Measurements from ENCODE around the gene ANKRD16.
"Not testable (repeated sequence)": the region's sequence is repeated elsewhere in the genome, so short reads cannot be mapped to it uniquely, and the experiment has no call there.

The ANKRD16 gene

DNA sequence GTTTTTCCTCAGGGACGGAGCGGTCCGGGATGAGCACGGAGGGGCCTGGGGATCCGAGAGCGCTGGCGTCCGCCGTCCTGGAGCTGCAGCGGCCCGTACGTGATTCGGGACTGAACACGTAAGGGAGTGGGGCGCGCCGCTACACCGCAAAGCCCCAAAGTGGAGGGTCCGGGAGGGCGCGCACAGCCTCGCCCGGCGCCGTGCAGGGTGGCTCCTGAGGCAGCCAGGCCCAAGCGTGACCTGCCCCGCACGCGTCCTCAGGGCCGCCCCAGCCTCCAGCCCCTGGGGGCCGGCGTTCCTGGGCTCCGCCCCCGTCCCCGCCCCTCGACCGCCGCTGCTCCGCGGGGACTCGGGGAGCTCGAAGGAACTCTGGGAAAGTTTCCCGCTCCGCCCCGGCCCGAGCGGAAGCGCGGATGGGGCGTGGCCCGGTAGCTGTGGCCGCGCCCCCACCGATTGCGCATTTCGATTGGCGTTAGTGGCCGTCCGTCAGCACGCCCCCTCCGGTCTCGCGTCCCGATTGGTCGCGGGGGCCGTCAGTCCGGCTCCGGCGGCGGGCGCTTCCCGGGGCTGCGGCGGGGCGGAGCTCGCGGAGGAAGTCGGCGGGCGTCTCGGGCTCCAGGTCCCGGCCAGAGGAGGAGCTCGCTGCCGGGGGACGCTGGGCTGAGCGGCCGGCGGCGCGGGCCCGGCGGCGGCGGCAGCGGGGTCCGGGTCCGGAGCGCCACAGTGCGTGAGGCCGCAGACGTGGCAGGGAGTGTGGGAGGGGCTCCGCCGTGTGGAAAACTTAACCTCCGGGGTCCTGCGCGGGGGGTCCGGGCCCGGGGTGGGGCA, at the start of gene ANKRD16, which contains the start of gene FBH1:
Gene ANKRD16, minus strand, starts transcription at position 270 of the 828 bp plus-strand sequence. CDS start 539 bp downstream, outside the sequence.
Gene FBH1, plus strand, starts transcription at position 620 of the 828 bp plus-strand sequence. Its CDS starts 103 bp downstream, at position 723.
- DNase-seq: peak; percentile 96 to 99

DNA sequence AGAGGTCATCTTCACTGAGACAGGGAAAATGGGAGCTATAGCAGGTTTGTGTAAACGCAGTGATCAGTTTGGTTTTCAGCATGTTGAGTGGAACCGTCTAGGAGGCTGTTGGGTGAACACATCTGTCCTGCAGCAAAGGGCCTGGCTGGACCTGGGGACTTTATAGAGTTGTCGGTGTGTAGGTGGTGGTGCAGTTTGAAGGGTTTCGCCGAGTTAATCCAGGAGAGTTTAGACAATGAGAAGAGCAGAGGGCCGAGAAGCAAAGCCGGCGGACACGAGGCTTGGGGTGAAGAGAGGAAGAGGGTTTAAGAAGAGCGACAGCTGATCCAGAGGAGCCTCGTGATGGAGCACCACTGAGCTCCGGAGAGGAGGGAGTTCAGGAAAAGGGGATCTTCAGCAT, 48.6 kb upstream of the ANKRD16 start:
- no peak for DNase-seq

- no peak for DNase-seq
These were observed 47.3 kb upstream of the ANKRD16 start for GRCh38 chr10:5937016-5937415.

DNA sequence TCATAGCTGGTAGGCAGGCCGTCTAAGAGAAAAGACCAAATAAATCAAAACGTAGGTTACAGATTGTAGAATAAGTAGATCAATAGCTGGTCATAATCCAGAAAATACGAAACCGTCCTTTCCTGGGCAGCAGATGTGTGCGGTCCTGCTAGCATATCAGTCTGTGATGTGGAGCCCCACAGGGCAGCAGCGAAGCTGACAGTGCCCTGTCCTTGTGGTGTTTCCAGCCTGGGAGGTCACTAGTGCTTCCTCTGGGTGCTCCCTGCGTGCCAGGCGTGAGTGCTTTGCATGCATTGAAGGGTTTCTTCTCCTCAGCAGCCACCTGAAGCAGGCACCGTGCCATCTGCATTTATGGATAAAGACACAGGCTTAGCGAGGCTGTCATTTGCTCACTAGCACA, 45.9 kb upstream of the ANKRD16 start:
- no peak for DNase-seq

- no peak for DNase-seq
These were observed 44.3 kb upstream of the ANKRD16 start for GRCh38 chr10:5933909-5934546.

- no peak for DNase-seq
These were observed 42.7 kb upstream of the ANKRD16 start for GRCh38 chr10:5932345-5932744.

- no peak for DNase-seq
These were observed 40.6 kb upstream of the ANKRD16 start for GRCh38 chr10:5930272-5930671.

- DNase-seq: no peak
These were observed 39.7 kb upstream of the ANKRD16 start for GRCh38 chr10:5929442-5929841.

- DNase-seq: no peak
These were observed 37.6 kb upstream of the ANKRD16 start for GRCh38 chr10:5927306-5927705.

GRCh38 chr10:5924889-5925288, 35.2 kb upstream of the ANKRD16 start:
- DNase-seq: no peak

DNA sequence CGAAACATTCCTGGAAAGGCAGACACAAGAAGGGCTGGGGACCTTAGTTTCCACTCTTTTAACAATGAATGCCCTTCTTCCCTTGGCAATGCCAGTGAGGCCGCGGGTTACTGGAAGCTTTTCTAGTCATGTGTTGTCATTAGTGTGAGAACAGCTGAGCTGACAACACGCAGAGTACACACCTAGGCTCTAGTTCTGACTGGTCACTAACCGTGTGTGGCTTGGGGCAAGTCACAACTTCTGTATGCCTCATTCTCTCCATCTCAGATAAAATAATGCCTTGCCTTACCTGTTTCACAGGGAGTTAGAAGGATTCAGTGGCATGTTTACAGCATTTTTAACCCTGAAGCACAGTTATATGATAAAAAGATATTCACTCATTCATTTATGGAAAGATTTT, 32.1 kb upstream of the ANKRD16 start:
- no peak for DNase-seq

- no peak for DNase-seq
These were observed 29.9 kb upstream of the ANKRD16 start for GRCh38 chr10:5919568-5919967.

DNA sequence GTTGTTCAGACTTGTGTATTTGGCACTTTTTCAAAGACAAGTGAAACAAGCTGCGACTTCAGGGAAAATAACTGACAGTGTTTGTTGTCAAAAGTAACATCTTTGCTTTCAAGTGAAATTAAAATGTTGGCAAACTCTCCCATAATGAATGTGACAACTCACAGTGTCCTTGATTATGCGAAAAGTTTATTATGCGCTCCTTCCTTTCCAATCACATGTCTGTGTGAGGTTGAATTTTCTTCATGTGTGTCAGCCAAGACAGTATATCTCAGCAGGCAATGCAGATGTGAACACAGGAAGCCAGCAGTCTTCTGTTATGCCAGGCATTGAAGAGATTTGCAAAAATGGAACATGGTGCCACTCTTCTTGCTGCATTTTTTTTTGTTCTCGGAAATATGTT, 29.1 kb upstream of the ANKRD16 start:
- no peak for DNase-seq

GRCh38 chr10:5917305-5917704, 27.6 kb upstream of the ANKRD16 start:
- DNase-seq: no peak

GRCh38 chr10:5915451-5915850, 25.8 kb upstream of the ANKRD16 start:
- DNase-seq: no peak

DNA sequence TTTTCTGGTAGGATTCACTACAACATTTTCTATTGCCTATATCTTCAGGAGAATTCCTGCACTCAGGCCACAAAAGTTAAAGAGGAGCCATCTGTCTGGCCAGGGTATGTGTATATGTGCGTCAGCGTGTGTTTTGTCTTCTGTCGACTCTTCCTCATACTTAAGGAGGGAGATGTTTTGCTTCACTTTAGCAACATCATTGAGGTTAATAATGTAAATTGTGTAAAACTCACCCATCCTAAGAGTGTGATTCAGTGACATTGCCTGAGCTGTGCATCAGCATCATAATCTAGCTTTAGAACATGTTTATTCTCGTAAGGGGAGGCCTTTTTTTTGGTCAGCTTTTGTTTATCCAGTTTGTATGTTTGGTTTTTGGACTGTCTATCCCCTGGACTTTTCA, 24.0 kb upstream of the ANKRD16 start:
- no peak for DNase-seq

DNA sequence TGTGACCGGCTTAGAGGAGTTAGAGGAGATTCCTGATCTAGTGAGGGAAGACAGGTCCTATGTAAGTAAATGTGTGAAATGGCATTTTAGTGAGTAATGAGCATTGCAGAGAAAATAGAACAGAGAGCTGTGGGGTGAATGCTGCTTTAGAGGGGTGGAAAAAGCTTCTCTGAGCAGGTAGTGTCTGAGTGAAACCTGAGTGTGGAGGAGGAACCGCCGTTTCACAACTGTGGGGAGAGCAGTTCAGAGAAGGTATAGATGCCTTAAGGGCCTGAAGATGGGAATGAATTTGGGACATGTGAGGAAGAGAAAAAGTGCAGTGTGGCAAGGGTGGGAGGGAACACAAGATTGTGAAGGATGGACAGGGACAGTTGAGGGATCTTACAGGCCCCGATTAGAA, 22.0 kb upstream of the ANKRD16 start:
- DNase-seq: no peak

- DNase-seq: no peak
These were observed 20.8 kb upstream of the ANKRD16 start for GRCh38 chr10:5910323-5911100.

DNA sequence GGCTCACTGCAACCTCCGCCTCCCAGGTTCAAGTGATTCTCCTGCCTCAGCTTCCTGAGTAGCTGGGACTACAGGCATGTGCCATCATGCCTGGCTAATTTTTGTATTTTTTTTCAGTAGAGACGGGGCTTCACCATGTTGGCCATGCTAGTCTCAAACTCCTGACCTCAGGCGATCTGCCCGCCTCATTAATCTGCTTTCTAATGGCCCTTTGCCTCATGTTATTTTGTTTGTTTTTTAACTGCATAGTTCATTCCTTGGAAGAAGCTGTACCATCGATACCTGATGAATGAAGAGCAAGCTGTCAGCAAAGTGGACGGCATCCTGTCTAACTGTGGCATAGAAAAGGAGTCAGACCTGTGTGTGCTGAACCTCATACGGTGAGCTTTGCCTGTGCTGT, 19.0 kb upstream of the ANKRD16 start:
- not testable (repeated sequence) for DNase-seq

DNA sequence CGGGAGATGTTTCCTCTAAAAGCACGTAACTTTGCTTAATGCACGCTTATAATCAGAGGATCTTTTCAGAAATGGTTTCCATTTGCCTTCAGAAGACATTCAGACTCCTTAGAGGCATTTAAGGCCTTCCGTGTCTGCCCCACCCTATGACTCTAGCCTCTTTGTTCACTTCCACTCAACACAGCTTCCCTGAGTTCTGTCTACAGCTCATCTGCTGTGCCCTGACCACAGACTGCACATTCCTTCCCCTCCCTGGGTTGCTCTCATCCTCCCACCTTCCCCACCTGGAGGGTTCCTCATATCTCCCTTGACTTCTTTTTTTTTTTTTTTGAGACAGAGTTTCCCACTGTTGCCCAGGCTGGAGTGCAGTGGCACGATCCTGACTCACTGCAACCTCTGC, 17.0 kb upstream of the ANKRD16 start:
- DNase-seq: no peak

DNA sequence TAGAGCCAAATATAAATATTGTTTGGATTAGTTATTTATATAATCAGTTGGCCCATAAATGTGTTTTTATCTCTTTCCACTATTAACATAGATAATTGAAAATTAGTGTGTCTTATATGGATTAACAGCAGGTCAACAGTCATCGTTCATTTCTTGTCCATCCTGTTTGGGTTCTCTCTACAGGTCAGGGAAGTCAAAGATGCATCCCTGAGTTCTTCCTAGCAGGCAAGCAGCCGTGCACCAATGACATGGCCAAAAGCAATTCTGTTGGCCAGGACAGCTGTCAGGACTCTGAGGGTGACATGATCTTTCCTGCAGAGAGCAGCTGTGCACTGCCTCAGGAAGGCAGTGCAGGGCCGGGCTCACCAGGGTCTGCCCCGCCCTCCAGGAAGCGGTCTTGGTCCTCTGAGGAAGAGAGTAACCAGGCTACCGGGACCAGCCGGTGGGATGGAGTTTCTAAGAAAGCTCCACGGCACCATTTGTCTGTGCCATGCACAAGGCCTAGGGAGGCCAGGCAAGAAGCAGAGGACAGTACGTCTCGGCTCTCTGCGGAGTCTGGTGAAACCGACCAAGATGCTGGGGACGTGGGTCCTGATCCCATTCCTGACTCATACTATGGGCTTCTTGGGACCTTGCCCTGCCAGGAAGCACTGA, 16.3 kb upstream of the ANKRD16 start:
- DNase-seq: no peak

DNA sequence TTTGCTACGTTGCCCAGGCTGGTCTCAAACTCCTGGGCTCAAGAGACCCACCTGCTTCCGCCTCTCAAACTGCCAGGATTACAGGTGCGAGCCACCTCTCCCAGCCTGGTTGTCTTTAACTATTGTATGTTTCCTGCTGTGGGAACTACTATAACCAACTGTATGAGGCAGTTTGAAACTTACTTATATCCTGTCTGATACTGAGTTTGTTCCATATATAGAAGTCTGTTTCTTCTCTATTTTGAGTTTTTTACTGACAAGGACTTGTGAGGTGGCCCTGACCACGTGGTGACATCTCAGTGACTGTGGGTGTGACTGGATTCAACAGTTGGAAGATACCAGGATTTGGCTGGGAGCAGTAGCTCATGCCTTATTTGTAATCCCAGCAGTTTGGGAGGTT, 14.5 kb upstream of the ANKRD16 start:
- DNase-seq: peak in 1 of 2 donors; percentile 3

DNA sequence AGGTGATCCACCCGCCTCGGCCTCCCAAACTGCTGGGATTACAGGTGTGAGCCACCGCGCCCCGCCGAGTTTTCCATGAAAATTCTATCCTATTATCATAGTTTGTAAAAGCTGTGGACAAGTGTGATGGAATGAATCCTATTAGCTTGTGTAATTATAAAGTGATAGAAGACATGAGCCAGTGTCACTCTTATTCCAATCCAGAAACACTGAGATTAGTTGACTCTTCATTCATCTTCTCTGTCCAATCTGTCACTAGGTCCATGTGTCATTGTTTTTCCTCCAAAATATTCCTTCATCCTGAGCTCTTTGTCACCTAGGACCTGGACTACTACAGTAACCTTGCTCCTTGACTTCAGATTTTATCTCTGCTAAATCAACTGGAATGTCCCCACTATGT, 13.9 kb upstream of the ANKRD16 start:
- DNase-seq: no peak

Data from inflammatory macrophage treated with lipopolysaccharide for 1 hour (primary cell).